NT2/D1 (cell line): Measurements from ENCODE around the gene EGFR.

Experiments used
- DNase-seq: peaks from one replicate; pipeline ENCODE4 v3.0.0-alpha.2; 2011; ENCODE audit warnings: low read depth, low spot score
- H3K27me3 ChIP-seq: 2 replicates; pipeline ENCODE4 v1.6.0; 2011; ENCODE audit warnings: mild to moderate bottlenecking; ENCODE audit not compliant: insufficient read length, insufficient read depth
- H3K36me3 ChIP-seq: 2 replicates; pipeline ENCODE4 v1.6.1; 2011; ENCODE audit warnings: mild to moderate bottlenecking, low read length, mixed read lengths; ENCODE audit not compliant: insufficient read depth, insufficient read length
- H3K4me1 ChIP-seq: 2 replicates; pipeline ENCODE4 v1.5.1; 2011; ENCODE audit not compliant: insufficient read depth, insufficient read length
- H3K4me3 ChIP-seq: 2 replicates; pipeline ENCODE4 v1.5.1; 2011; ENCODE audit warnings: low read depth; ENCODE audit not compliant: insufficient read length
- H3K9ac ChIP-seq: 2 replicates; pipeline ENCODE4 v1.6.0; 2011; ENCODE audit warnings: low read depth; ENCODE audit not compliant: insufficient read length
- H3K9me3 ChIP-seq: 2 replicates; pipeline ENCODE4 v1.5.1; 2011; ENCODE audit warnings: mild to moderate bottlenecking, low read length; ENCODE audit not compliant: insufficient read depth
- SUZ12 ChIP-seq: IDR thresholded peaks from 2 replicates; pipeline ENCODE4 v1.6.1; 2011; ENCODE audit not compliant: insufficient read length, insufficient read depth; ENCODE audit errors: extremely low read depth
- YY1 ChIP-seq: IDR thresholded peaks from 2 replicates; pipeline ENCODE4 v1.6.1; 2011; ENCODE audit not compliant: insufficient read length, insufficient read depth
- ZNF274 ChIP-seq: IDR thresholded peaks from 2 replicates; pipeline ENCODE4 v1.6.1; 2011; ENCODE audit warnings: mild to moderate bottlenecking, low read depth, low read length

The EGFR gene

GRCh38 chr7:55092975-55093373, 74.2 kb downstream of the EGFR start:
- DNase-seq = no peak
- Histone ChIP-seq H3K36me3 (no peaks in the 10 kb centered on the region), H3K27me3 (no peaks in the 10 kb centered on the region), H3K9ac (no peak overlapping the region), H3K4me1 (no peaks in the 10 kb centered on the region), H3K4me3 (no peak overlapping the region), H3K9me3 (no peaks in the 10 kb centered on the region)
- TF ChIP-seq ZNF274 = no peak

- Histone ChIP-seq H3K36me3 (no peaks in the 10 kb centered on the region), H3K4me1 (no peaks in the 10 kb centered on the region), H3K9ac (no peak overlapping the region), H3K4me3 (no peak overlapping the region), H3K27me3 (no peaks in the 10 kb centered on the region), H3K9me3 (no peaks in the 10 kb centered on the region)
- no peak for DNase-seq
- no peak for TF ChIP-seq SUZ12
- no peak for TF ChIP-seq YY1
- TF ChIP-seq ZNF274 = no peak
Measured at GRCh38 chr7:55093674-55094073, 74.9 kb downstream of the EGFR start.

GRCh38 chr7:55094092-55094690, 75.4 kb downstream of the EGFR start:
- H3K4me1 ChIP-seq = no peaks in the 10 kb centered on the region
- TF ChIP-seq YY1 (no peak), SUZ12 (no peak), ZNF274 (no peak)
- no peak for DNase-seq
- no peaks in the 10 kb centered on the region for H3K36me3 ChIP-seq
- no peak overlapping the region for H3K4me3 ChIP-seq
- no peaks in the 10 kb centered on the region for H3K27me3 ChIP-seq
- no peaks in the 10 kb centered on the region for H3K9me3 ChIP-seq
- H3K9ac ChIP-seq = no peak overlapping the region

GRCh38 chr7:55095672-55096071, 76.9 kb downstream of the EGFR start:
- H3K4me1 ChIP-seq = peaks cover 4% of the 10 kb centered on the region
- no peak overlapping the region for H3K4me3 ChIP-seq
- no peaks in the 10 kb centered on the region for H3K9me3 ChIP-seq
- DNase-seq = no peak
- no peak for TF ChIP-seq ZNF274
- TF ChIP-seq YY1 = no peak
- no peak for TF ChIP-seq SUZ12
- H3K36me3 ChIP-seq = no peaks in the 10 kb centered on the region
- H3K9ac ChIP-seq = no peak overlapping the region
- H3K27me3 ChIP-seq = no peaks in the 10 kb centered on the region

- H3K27me3 ChIP-seq = no peaks in the 10 kb centered on the region
- TF ChIP-seq ZNF274 (no peak), SUZ12 (no peak), YY1 (no peak)
Measured at GRCh38 chr7:55096323-55096722, 77.5 kb downstream of the EGFR start.

GRCh38 chr7:55097100-55097499, 78.3 kb downstream of the EGFR start:
- Histone ChIP-seq H3K27me3 (no peaks in the 10 kb centered on the region), H3K4me3 (no peak overlapping the region), H3K9me3 (no peaks in the 10 kb centered on the region), H3K9ac (no peak overlapping the region), H3K36me3 (no peaks in the 10 kb centered on the region), H3K4me1 (peaks cover 4% of the 10 kb centered on the region)
- TF ChIP-seq YY1 = no peak
- TF ChIP-seq SUZ12 = no peak
- TF ChIP-seq ZNF274 = no peak
- DNase-seq = no peak

More at GRCh38 chr7:55096323-55096722, 77.5 kb downstream of the EGFR start:
- Histone ChIP-seq H3K9me3 (no peaks in the 10 kb centered on the region), H3K4me3 (no peak overlapping the region), H3K4me1 (peaks cover 4% of the 10 kb centered on the region), H3K9ac (no peak overlapping the region), H3K36me3 (no peaks in the 10 kb centered on the region)
- DNase-seq = no peak

GRCh38 chr7:55099066-55099820, 80.4 kb downstream of the EGFR start:
- Histone ChIP-seq H3K4me3 (no peak overlapping the region), H3K9me3 (no peaks in the 10 kb centered on the region), H3K36me3 (no peaks in the 10 kb centered on the region), H3K4me1 (peaks cover 6% of the 10 kb centered on the region), H3K9ac (no peak overlapping the region), H3K27me3 (no peaks in the 10 kb centered on the region)
- DNase-seq = no peak
- TF ChIP-seq ZNF274 = no peak
- TF ChIP-seq SUZ12 = no peak
- no peak for TF ChIP-seq YY1
